ENCODE data around the gene GRM4. TPM values are rescaled to one million over a fixed set of nuclear protein-coding genes. Genes with fewer than 3 reads are reported as not detected.

GRM4 gene
- total and polyA plus RNA-seq, 9 of the 15 experiments (the other 6 are each of a cell fraction or from before 2014, with no cell fraction given) = 0.18 TPM; not detected in 8

DNA sequence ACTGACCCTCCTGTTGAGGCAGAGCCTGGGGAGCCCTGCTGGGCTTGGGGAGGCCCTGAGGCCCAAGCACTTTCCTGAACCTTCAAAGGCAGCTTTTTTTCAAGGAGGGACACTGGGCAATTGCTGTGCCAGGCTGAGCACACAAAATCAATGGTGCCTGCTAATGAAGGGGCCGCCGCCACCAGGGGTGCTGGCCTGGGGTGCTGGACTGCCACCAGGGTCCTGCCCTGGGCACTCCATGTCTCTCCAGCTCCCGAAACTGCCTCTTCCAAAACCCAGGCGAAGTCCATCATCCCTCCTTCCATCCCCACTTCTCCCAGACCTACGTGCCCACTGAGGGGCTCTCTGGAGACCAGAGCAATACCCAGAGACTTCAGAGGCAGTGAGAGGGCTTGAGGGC lies 145.6 kb downstream of the GRM4 start (continued):
- TF ChIP-seq CHD7 (IDR thresholded peaks at IDR 0.05; ENCODE audit: low read depth, low read length) = no peak
- TF ChIP-seq RBFOX2 (IDR thresholded peaks at IDR 0.05; ENCODE audit: low read depth, low read length) = no peak
- TF ChIP-seq OTX1 (CRISPR knock-in tag; IDR thresholded peaks at IDR 0.05) = no peak
- TF ChIP-seq ZNF134 (CRISPR knock-in tag; conservative IDR thresholded peaks at IDR 0.05) = no peak
- TF ChIP-seq ZNF165 (CRISPR knock-in tag; IDR thresholded peaks at IDR 0.05; ENCODE audit: borderline replicate concordance) = no peak
- TF ChIP-seq E4F1 (CRISPR knock-in tag; IDR thresholded peaks at IDR 0.05; ENCODE audit: borderline replicate concordance) = no peak
- no peak for TF ChIP-seq ZBTB34 (CRISPR knock-in tag; IDR thresholded peaks at IDR 0.05)
- no peak for TF ChIP-seq MEIS2 (IDR thresholded peaks at IDR 0.05; ENCODE audit: partially characterized antibody)
- no peak for TF ChIP-seq POLR3G (IDR thresholded peaks at IDR 0.05; ENCODE audit: extremely low read depth, insufficient read length, insufficient replicate concordance)
- no peak for TF ChIP-seq ZKSCAN3 (CRISPR knock-in tag; IDR thresholded peaks at IDR 0.05)
- no peak for TF ChIP-seq STAT5A (IDR thresholded peaks at IDR 0.05; ENCODE audit: borderline replicate concordance, low read length)
- no peak for TF ChIP-seq GTF2B (IDR thresholded peaks at IDR 0.05; ENCODE audit: extremely low read depth, insufficient read length)
